ENCODE results near the gene GPATCH4. TPM values are rescaled to one million over a fixed set of nuclear protein-coding genes. Genes with fewer than 3 reads are reported as not detected.

The GPATCH4 gene
- total RNA-seq, 2 experiments from 2014 or later, result 35.3 to 36.3 TPM

- H3K4me3 Mint-ChIP-seq, result no peak overlapping the region
- no peak overlapping the region for H3K27ac Mint-ChIP-seq
- no peak for DNase-seq
- no peaks in the 10 kb centered on the region for H3K9me3 Mint-ChIP-seq
- Histone ChIP-seq H3K27ac (ENCODE audit: low read depth in 1 of 2, low read length in 2 of 2) (no peak overlapping the region), H3K27me3 (ENCODE audit: control insufficient read depth in 1 of 2, insufficient read depth in 2 of 2, low read length in 2 of 2) (peaks cover 10 to 11% of the 10 kb centered on the region in 2 experiments), H3K36me3 (ENCODE audit: insufficient read depth, low read length) (no peaks in the 10 kb centered on the region), H3K9me3 (ENCODE audit: control insufficient read depth in 1 of 2, insufficient read depth in 1 of 2, low read length in 2 of 2) (no peaks in the 10 kb centered on the region), H3K4me1 (ENCODE audit: insufficient read depth, low read length) (no peaks in the 10 kb centered on the region), H3K4me3 (ENCODE audit: low read length) (no peak overlapping the region)
- peaks cover 10% of the 10 kb centered on the region for H3K27me3 Mint-ChIP-seq
- intact Hi-C loops (cut with DNase I, micrococcal nuclease), result no loop called here
- H3K36me3 Mint-ChIP-seq (ENCODE audit: low read depth), result no peaks in the 10 kb centered on the region
- peaks cover under 1% of the 10 kb centered on the region for H3K4me1 Mint-ChIP-seq (ENCODE audit: low read depth)
- ChIA-PET POLR2A (interaction anchor here (2.3 kb wide), 1 partner anchor 66 kb away, joined by 8 read pairs; the partner anchor contains the start of gene MEF2D), CTCF (no interaction called here)
- no peak for TF ChIP-seq CTCF (IDR thresholded peaks at IDR 0.05)
- ATAC-seq (ENCODE audit: poor library complexity), result no peak
Measured at GRCh38 chr1:156566436-156566835, 34.8 kb downstream of the GPATCH4 start.

- Histone ChIP-seq H3K27ac (ENCODE audit: low read depth in 1 of 2, low read length in 2 of 2) (no peak overlapping the region), H3K9me3 (ENCODE audit: control insufficient read depth in 1 of 2, insufficient read depth in 1 of 2, low read length in 2 of 2) (no peaks in the 10 kb centered on the region), H3K4me3 (ENCODE audit: low read length) (no peak overlapping the region), H3K27me3 (ENCODE audit: control insufficient read depth in 1 of 2, insufficient read depth in 2 of 2, low read length in 2 of 2) (peaks cover 2% of the 10 kb centered on the region in 2 experiments), H3K4me1 (ENCODE audit: insufficient read depth, low read length) (no peaks in the 10 kb centered on the region), H3K36me3 (ENCODE audit: insufficient read depth, low read length) (no peaks in the 10 kb centered on the region)
- intact Hi-C loops (cut with DNase I, micrococcal nuclease), result no loop called here
- no peak for DNase-seq
- no peak overlapping the region for H3K4me3 Mint-ChIP-seq
- H3K36me3 Mint-ChIP-seq (ENCODE audit: low read depth), result no peaks in the 10 kb centered on the region
- H3K4me1 Mint-ChIP-seq (ENCODE audit: low read depth), result no peaks in the 10 kb centered on the region
- ChIA-PET POLR2A (interaction anchor here (2.3 kb wide), 1 partner anchor 65 kb away, joined by 8 read pairs; the partner anchor contains the start of gene MEF2D), CTCF (no interaction called here)
- no peaks in the 10 kb centered on the region for H3K9me3 Mint-ChIP-seq
- peaks cover under 1% of the 10 kb centered on the region for H3K27me3 Mint-ChIP-seq
- no peak overlapping the region for H3K27ac Mint-ChIP-seq
- TF ChIP-seq CTCF (IDR thresholded peaks at IDR 0.05), result no peak
- ATAC-seq (ENCODE audit: poor library complexity), result no peak
Measured at GRCh38 chr1:156565519-156565918, 35.8 kb downstream of the GPATCH4 start.

GRCh38 chr1:156560585-156561163 lies 40.6 kb downstream of the GPATCH4 start:
- ChIA-PET CTCF (no interaction called here), POLR2A (no interaction called here)
- ATAC-seq (ENCODE audit: poor library complexity), result no peak

More at GRCh38 chr1:156560585-156561163, 40.6 kb downstream of the GPATCH4 start:
- no peak overlapping the region for H3K27ac Mint-ChIP-seq
- Histone ChIP-seq H3K27me3 (ENCODE audit: control insufficient read depth in 1 of 2, insufficient read depth in 2 of 2, low read length in 2 of 2) (no peaks in the 10 kb centered on the region), H3K4me1 (ENCODE audit: insufficient read depth, low read length) (no peaks in the 10 kb centered on the region), H3K9me3 (ENCODE audit: control insufficient read depth in 1 of 2, insufficient read depth in 1 of 2, low read length in 2 of 2) (no peaks in the 10 kb centered on the region), H3K36me3 (ENCODE audit: insufficient read depth, low read length) (no peaks in the 10 kb centered on the region), H3K27ac (ENCODE audit: low read depth in 1 of 2, low read length in 2 of 2) (no peak overlapping the region), H3K4me3 (ENCODE audit: low read length) (no peak overlapping the region)
- H3K36me3 Mint-ChIP-seq (ENCODE audit: low read depth), result no peaks in the 10 kb centered on the region
- H3K4me1 Mint-ChIP-seq (ENCODE audit: low read depth), result no peaks in the 10 kb centered on the region
- DNase-seq, result no peak
- no peaks in the 10 kb centered on the region for H3K27me3 Mint-ChIP-seq
- no peak for TF ChIP-seq CTCF (IDR thresholded peaks at IDR 0.05)
- no peaks in the 10 kb centered on the region for H3K9me3 Mint-ChIP-seq
- intact Hi-C loops (cut with DNase I, micrococcal nuclease), result no loop called here
- H3K4me3 Mint-ChIP-seq, result no peak overlapping the region
